Suppressor macrophage treated with lipopolysaccharide for 1 hour (primary cell): ENCODE data around the gene NCL.

Experiments used
- DNase-seq, 3 donors: peaks; one replicate each; pipeline ENCODE4 v3.0.0-alpha.2; 2020 to 2022

Gene NCL

GRCh38 chr2:231463698-231464575 is at the start of gene NCL:
Gene NCL, minus strand, starts transcription at chr2:231464484. Its CDS starts 131 bp downstream, at chr2:231464353.
- peak; percentile 83 to 90 (median 88) for DNase-seq

- no peak for DNase-seq
These were observed 49.5 kb upstream of the NCL start for GRCh38 chr2:231513746-231514224.

GRCh38 chr2:231512222-231512621 is 47.9 kb upstream of the NCL start:
- DNase-seq = no peak

- no peak for DNase-seq
These were observed 39.5 kb upstream of the NCL start for GRCh38 chr2:231503766-231504165.

GRCh38 chr2:231502596-231502995 is 38.3 kb upstream of the NCL start:
- no peak for DNase-seq

- no peak for DNase-seq
These were observed 33.4 kb upstream of the NCL start for GRCh38 chr2:231497651-231498050.

- DNase-seq = no peak
These were observed 30.4 kb upstream of the NCL start for GRCh38 chr2:231494669-231495068.

GRCh38 chr2:231490801-231491200 is 26.5 kb upstream of the NCL start:
- no peak for DNase-seq

- DNase-seq = no peak
These were observed 25.7 kb upstream of the NCL start for GRCh38 chr2:231489990-231490389.

GRCh38 chr2:231488331-231488730 is 24.0 kb upstream of the NCL start:
- DNase-seq = no peak

GRCh38 chr2:231486851-231487596 is 22.7 kb upstream of the NCL start:
- DNase-seq = no peak

- peak; percentile 36 to 67 (median 45) for DNase-seq
These were observed 19.4 kb upstream of the NCL start for GRCh38 chr2:231483398-231484329.

- DNase-seq = peak; percentile 70 to 89 (median 77)
These were observed 18.6 kb upstream of the NCL start for GRCh38 chr2:231482806-231483391.

GRCh38 chr2:231480781-231481180 is 16.5 kb upstream of the NCL start:
- no peak for DNase-seq

- no peak for DNase-seq
These were observed 15.2 kb upstream of the NCL start for GRCh38 chr2:231479455-231479854.

GRCh38 chr2:231476920-231477319 is 12.6 kb upstream of the NCL start:
- DNase-seq = no peak

- DNase-seq = no peak
These were observed 11.7 kb upstream of the NCL start for GRCh38 chr2:231475965-231476364.

- DNase-seq = no peak
These were observed 8.5 kb upstream of the NCL start for GRCh38 chr2:231472816-231473215.

GRCh38 chr2:231470246-231470900 is 6.1 kb upstream of the NCL start:
- no peak for DNase-seq

GRCh38 chr2:231469583-231469950 is 5.3 kb upstream of the NCL start:
- DNase-seq = peak; percentile 39 to 51 (median 44)

GRCh38 chr2:231467613-231468530 is 3.6 kb upstream of the NCL start:
- no peak for DNase-seq
